ENCODE results near the gene SLIT3.

Gene SLIT3

DNA sequence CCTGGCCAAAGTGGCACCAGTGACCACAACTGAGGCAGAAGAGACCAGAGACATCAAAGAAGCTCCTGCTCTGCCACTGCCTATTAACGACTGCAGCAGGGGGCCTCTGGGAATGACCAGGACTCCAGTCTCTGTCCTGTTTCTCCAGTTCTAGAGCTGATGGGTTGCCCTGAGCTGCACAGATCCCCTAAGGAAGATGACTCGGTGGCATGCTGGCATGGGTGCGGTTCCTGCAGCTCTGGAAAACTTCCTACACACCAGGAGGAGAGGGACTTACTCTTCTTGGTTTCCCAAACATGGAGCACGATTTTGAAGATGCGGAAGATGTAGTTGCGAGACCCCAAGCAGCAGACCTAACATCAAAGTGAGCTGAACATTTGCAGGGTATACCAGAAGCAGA is 2.7 kb downstream of the SLIT3 start:
- H3K9ac ChIP-seq (ENCODE audit: low read depth, low read length): no peak overlapping the region
- no peaks in the 10 kb centered on the region for H3K9me3 ChIP-seq (ENCODE audit: insufficient read depth, low read depth, low read length)
- H3K36me3 ChIP-seq (ENCODE audit: insufficient read depth, low read depth, low read length): no peaks in the 10 kb centered on the region
- H3K4me3 ChIP-seq (ENCODE audit: low read length): no peak overlapping the region
- H3K27me3 ChIP-seq (ENCODE audit: insufficient read depth, low read length): peaks cover 62% of the 10 kb centered on the region
- H3K4me1 ChIP-seq (ENCODE audit: insufficient read depth, low read length): peaks cover 8% of the 10 kb centered on the region; the same call in 1 of the 2 replicates
- no peak overlapping the region for H3K27ac ChIP-seq (ENCODE audit: low read length)

DNA sequence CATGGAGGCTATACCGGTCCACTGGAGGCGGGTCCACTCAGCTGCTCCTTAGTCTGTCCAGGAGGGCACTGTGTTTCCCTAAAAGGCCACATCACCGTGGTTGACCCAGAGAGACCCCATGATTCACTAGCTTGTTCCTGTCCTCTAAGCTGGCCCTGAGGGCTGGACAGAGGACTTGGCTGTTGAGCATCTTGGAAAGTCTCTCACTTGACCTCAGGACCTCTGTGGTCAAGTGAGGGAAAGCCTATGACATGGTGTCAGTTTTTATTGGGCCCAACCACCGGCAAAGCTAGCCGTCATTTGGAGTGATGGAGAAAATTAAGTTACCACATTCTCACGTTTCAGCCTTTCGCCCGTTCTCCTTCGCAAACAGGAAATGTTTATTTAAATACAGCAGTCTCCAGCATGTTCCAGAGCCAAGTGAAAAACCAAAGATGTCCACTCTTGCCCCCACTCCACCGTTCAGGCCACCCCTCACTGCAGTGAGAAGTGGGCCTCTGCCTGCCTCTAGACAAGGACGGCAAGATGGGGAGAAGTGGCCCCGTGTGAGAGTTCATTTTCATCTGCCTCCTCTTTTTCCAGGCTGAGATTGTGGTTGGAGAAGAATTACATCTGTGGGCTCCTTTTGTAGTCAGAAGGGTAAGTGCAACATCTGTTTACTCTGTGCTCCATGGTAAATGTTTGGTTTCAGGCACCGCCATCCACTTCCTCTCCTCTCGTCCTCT is 4.4 kb downstream of the SLIT3 start:
- Histone ChIP-seq H3K9ac (ENCODE audit: low read depth, low read length) (no peak overlapping the region), H3K36me3 (ENCODE audit: insufficient read depth, low read depth, low read length) (no peaks in the 10 kb centered on the region), H3K27me3 (ENCODE audit: insufficient read depth, low read length) (peaks cover 48% of the 10 kb centered on the region), H3K4me1 (ENCODE audit: insufficient read depth, low read length) (peaks cover 3% of the 10 kb centered on the region; the same call in 1 of the 2 replicates), H3K27ac (ENCODE audit: low read length) (no peak overlapping the region), H3K9me3 (ENCODE audit: insufficient read depth, low read depth, low read length) (no peaks in the 10 kb centered on the region), H3K4me3 (ENCODE audit: low read length) (no peak overlapping the region)

DNA sequence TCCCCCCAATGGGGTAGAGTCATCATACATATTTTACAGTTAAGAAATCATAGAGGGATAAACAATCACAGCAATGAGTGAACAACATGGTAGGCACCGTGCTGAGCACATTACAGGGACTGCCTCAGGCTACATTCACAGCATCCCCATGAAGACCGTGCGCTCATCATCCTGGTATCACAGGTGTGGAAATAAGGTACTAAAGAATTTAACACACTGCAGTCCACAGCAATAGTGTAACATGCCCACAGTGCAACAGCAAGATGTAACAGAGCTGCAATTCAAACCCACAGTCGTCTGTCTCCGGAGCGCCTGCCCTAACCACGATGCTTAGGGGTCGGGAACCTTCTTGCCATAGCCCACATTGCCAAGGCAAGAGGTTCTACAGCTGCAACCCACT is 5.6 kb downstream of the SLIT3 start:
- H3K36me3 ChIP-seq (ENCODE audit: insufficient read depth, low read depth, low read length): no peaks in the 10 kb centered on the region
- no peak overlapping the region for H3K27ac ChIP-seq (ENCODE audit: low read length)
- no peaks in the 10 kb centered on the region for H3K4me1 ChIP-seq (ENCODE audit: insufficient read depth, low read length)
- no peak overlapping the region for H3K4me3 ChIP-seq (ENCODE audit: low read length)
- no peaks in the 10 kb centered on the region for H3K9me3 ChIP-seq (ENCODE audit: insufficient read depth, low read depth, low read length)
- no peak overlapping the region for H3K9ac ChIP-seq (ENCODE audit: low read depth, low read length)
- H3K27me3 ChIP-seq (ENCODE audit: insufficient read depth, low read length): peaks cover 39% of the 10 kb centered on the region

DNA sequence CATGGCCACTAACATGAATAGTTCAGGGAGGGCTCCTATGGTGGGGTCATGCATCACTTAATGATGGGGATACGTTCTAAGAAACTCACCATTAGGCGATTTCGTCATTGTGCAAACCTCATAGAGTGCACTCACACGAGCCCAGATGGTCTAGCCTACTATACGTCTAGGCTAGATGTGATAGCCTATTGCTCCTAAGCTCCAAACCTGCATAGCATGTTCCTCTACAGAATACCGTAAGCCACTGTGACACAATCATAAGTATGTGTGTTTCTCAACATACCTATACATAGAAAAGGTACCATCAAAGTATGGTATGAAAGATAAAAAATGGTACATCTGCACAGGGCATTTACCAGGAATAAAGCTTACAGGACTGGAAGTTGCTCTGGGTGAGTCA is 6.3 kb downstream of the SLIT3 start:
- H3K9me3 ChIP-seq (ENCODE audit: insufficient read depth, low read depth, low read length): no peaks in the 10 kb centered on the region
- no peak overlapping the region for H3K4me3 ChIP-seq (ENCODE audit: low read length)
- no peaks in the 10 kb centered on the region for H3K4me1 ChIP-seq (ENCODE audit: insufficient read depth, low read length)
- H3K27me3 ChIP-seq (ENCODE audit: insufficient read depth, low read length): peaks cover 32% of the 10 kb centered on the region
- no peak overlapping the region for H3K27ac ChIP-seq (ENCODE audit: low read length)
- H3K9ac ChIP-seq (ENCODE audit: low read depth, low read length): no peak overlapping the region
- no peaks in the 10 kb centered on the region for H3K36me3 ChIP-seq (ENCODE audit: insufficient read depth, low read depth, low read length)

DNA sequence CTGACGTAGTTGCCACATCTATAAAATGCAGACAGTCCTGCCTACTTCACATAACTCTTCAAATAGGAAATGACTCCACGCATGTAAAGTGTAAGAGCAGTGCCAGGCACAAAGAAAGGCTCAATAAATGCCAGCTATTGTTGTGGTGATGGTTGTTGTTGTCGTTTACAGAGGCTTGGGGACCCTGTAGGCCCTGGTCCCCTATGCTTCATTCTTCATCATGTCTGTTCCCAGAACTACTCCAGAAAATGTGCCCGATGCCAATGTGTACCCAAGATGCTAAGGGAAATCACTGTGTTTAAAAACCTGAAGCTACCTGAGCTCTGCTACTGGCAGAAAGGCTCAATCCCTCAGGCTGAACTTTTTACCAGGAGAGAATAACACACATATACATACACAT is 9.1 kb downstream of the SLIT3 start:
- Histone ChIP-seq H3K27me3 (ENCODE audit: insufficient read depth, low read length) (peaks cover 5% of the 10 kb centered on the region; the same call in 1 of the 2 replicates), H3K4me3 (ENCODE audit: low read length) (no peak overlapping the region), H3K9me3 (ENCODE audit: insufficient read depth, low read depth, low read length) (no peaks in the 10 kb centered on the region), H3K9ac (ENCODE audit: low read depth, low read length) (no peak overlapping the region), H3K36me3 (ENCODE audit: insufficient read depth, low read depth, low read length) (no peaks in the 10 kb centered on the region), H3K4me1 (ENCODE audit: insufficient read depth, low read length) (no peaks in the 10 kb centered on the region), H3K27ac (ENCODE audit: low read length) (no peak overlapping the region)

- no peaks in the 10 kb centered on the region for H3K36me3 ChIP-seq (ENCODE audit: insufficient read depth, low read depth, low read length)
- H3K9ac ChIP-seq (ENCODE audit: low read depth, low read length): no peak overlapping the region
- no peaks in the 10 kb centered on the region for H3K9me3 ChIP-seq (ENCODE audit: insufficient read depth, low read depth, low read length)
- no peak overlapping the region for H3K4me3 ChIP-seq (ENCODE audit: low read length)
- H3K27ac ChIP-seq (ENCODE audit: low read length): no peak overlapping the region
- no peaks in the 10 kb centered on the region for H3K4me1 ChIP-seq (ENCODE audit: insufficient read depth, low read length)
- no peaks in the 10 kb centered on the region for H3K27me3 ChIP-seq (ENCODE audit: insufficient read depth, low read length)
These were observed 10.0 kb downstream of the SLIT3 start for GRCh38 chr5:169290895-169291294.

DNA sequence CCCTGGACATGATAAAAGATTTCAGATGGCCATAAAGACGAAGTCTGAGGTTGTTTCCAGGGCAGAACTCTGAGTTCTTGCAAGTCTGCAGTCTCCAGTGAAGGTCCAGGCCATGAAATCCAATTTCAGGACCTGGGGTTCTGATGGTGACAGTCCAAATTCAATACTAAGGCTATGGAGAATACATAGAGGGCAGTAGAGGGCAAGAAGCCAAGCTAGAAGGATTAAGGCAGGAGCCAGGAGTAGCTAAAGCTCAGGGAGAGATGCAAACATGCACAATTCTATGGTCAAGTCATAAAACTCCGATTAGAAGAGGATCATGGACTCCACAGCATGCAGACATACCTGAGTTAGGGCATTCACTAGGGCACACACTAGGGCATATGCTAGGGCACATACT is 11.4 kb downstream of the SLIT3 start:
- H3K36me3 ChIP-seq (ENCODE audit: insufficient read depth, low read depth, low read length): no peaks in the 10 kb centered on the region
- H3K4me3 ChIP-seq (ENCODE audit: low read length): no peak overlapping the region
- no peaks in the 10 kb centered on the region for H3K27me3 ChIP-seq (ENCODE audit: insufficient read depth, low read length)
- H3K9ac ChIP-seq (ENCODE audit: low read depth, low read length): no peak overlapping the region
- no peaks in the 10 kb centered on the region for H3K4me1 ChIP-seq (ENCODE audit: insufficient read depth, low read length)
- H3K9me3 ChIP-seq (ENCODE audit: insufficient read depth, low read depth, low read length): no peaks in the 10 kb centered on the region
- H3K27ac ChIP-seq (ENCODE audit: low read length): no peak overlapping the region

- Histone ChIP-seq H3K36me3 (ENCODE audit: insufficient read depth, low read depth, low read length) (no peaks in the 10 kb centered on the region), H3K27ac (ENCODE audit: low read length) (no peak overlapping the region), H3K4me1 (ENCODE audit: insufficient read depth, low read length) (no peaks in the 10 kb centered on the region), H3K9me3 (ENCODE audit: insufficient read depth, low read depth, low read length) (no peaks in the 10 kb centered on the region), H3K27me3 (ENCODE audit: insufficient read depth, low read length) (no peaks in the 10 kb centered on the region), H3K9ac (ENCODE audit: low read depth, low read length) (no peak overlapping the region), H3K4me3 (ENCODE audit: low read length) (no peak overlapping the region)
These were observed 12.6 kb downstream of the SLIT3 start for GRCh38 chr5:169288066-169288930.

DNA sequence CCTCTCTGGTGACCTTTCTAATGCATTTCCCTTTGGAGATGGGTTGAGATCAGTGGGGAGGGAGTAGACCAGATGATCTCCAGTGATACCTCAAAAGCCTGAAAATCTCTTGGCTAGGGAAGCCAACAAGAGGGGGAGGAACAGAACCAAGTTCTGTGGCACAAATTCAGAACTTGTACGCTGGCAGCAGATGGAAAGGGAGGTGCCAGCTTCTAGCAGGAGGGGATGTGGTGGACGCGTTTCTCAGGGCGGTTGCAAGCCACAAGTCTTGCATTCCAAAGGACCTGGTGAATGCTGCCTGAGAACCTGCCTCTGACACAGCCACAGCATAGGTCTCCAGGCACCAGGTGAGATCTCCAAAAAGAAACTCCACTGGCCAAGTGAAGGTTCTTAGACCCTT is 13.4 kb downstream of the SLIT3 start:
- no peak overlapping the region for H3K27ac ChIP-seq (ENCODE audit: low read length)
- no peaks in the 10 kb centered on the region for H3K4me1 ChIP-seq (ENCODE audit: insufficient read depth, low read length)
- H3K9ac ChIP-seq (ENCODE audit: low read depth, low read length): no peak overlapping the region
- H3K27me3 ChIP-seq (ENCODE audit: insufficient read depth, low read length): no peaks in the 10 kb centered on the region
- H3K36me3 ChIP-seq (ENCODE audit: insufficient read depth, low read depth, low read length): no peaks in the 10 kb centered on the region
- H3K9me3 ChIP-seq (ENCODE audit: insufficient read depth, low read depth, low read length): no peaks in the 10 kb centered on the region
- no peak overlapping the region for H3K4me3 ChIP-seq (ENCODE audit: low read length)

DNA sequence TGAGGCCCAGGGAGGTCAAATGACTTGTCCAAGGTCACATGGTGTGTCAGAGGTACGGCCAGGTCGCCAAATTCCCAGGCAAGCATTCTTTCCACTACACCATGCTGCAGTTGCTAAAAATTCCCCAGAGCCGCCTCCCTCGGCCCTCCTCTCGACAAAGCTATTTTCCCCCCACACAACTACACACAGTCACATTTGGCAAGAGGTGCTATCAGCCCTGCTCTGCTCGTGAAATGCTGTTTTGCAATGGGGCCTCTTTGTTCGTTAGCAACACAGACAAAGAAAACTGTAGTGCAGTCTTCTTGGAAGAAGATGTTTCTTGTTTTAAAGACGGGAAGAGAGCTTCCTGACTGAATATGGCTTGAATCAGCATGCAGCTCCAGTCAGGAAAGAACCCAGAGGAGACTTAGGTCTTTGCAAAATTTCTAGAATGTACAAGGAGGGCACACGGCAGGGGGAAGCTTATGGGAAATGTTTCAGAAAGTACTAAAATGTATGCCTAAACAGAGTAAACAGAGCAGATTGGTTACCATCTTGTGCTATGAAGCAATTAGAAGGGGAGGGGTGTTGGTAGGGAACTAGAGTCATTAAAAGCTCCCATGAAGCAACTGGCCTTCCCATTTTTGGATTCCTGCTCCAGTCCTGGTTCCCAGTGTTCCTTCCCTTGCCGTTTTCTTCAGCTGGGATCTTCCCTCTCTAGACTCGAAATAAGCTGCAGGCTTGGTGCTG is 14.2 kb downstream of the SLIT3 start:
- H3K4me1 ChIP-seq (ENCODE audit: insufficient read depth, low read length): no peaks in the 10 kb centered on the region
- no peaks in the 10 kb centered on the region for H3K36me3 ChIP-seq (ENCODE audit: insufficient read depth, low read depth, low read length)
- H3K4me3 ChIP-seq (ENCODE audit: low read length): no peak overlapping the region
- H3K9me3 ChIP-seq (ENCODE audit: insufficient read depth, low read depth, low read length): no peaks in the 10 kb centered on the region
- no peak overlapping the region for H3K27ac ChIP-seq (ENCODE audit: low read length)
- H3K27me3 ChIP-seq (ENCODE audit: insufficient read depth, low read length): no peaks in the 10 kb centered on the region
- no peak overlapping the region for H3K9ac ChIP-seq (ENCODE audit: low read depth, low read length)

- H3K4me3 ChIP-seq (ENCODE audit: low read length): no peak overlapping the region
- H3K27ac ChIP-seq (ENCODE audit: low read length): no peak overlapping the region
- H3K4me1 ChIP-seq (ENCODE audit: insufficient read depth, low read length): peaks cover 6% of the 10 kb centered on the region; the same call in 1 of the 2 replicates
- no peaks in the 10 kb centered on the region for H3K36me3 ChIP-seq (ENCODE audit: insufficient read depth, low read depth, low read length)
- H3K9ac ChIP-seq (ENCODE audit: low read depth, low read length): no peak overlapping the region
- no peaks in the 10 kb centered on the region for H3K9me3 ChIP-seq (ENCODE audit: insufficient read depth, low read depth, low read length)
- H3K27me3 ChIP-seq (ENCODE audit: insufficient read depth, low read length): no peaks in the 10 kb centered on the region
These were observed 17.1 kb downstream of the SLIT3 start for GRCh38 chr5:169283887-169284286.

Data from iPS-20b (cell line).